Activated CD4-positive, alpha-beta T cell treated with anti-CD3 and anti-CD28 coated beads for 36 hours (primary cell): ENCODE results near the gene TLL1. TPM values are rescaled to one million over a fixed set of nuclear protein-coding genes. Genes with fewer than 3 reads are reported as not detected.

Experiments used
- ATAC-seq: fragments of 200-7000 bp; cut with Tn5 transposase; one replicate; pipeline ENCODE4 v1.10.0; 2021; ENCODE audit warnings: mild to moderate bottlenecking, moderate library complexity
- CTCF ChIA-PET: fragments of 350-600 bp; sonication (Branson Sonifier 250); formaldehyde crosslinking; loops from one replicate; lab custom pipeline; 2021; ENCODE audit warnings: antibody characterized with exemption; lab: Charles Lee
- POLR2A ChIA-PET: fragments of 350-600 bp; sonication (Branson Sonifier 250); formaldehyde crosslinking; loops from one replicate; lab custom pipeline; 2021; ENCODE audit warnings: antibody characterized with exemption, inconsistent platforms; lab: Charles Lee
- DNase-seq: peaks from one replicate; pipeline ENCODE4 v3.0.0-alpha.2; 2020
- H3K27ac Mint-ChIP-seq: one replicate; pipeline ENCODE4 v1.8.0; 2021; ENCODE audit warnings: mixed read lengths
- H3K27me3 Mint-ChIP-seq: one replicate; pipeline ENCODE4 v1.8.0; 2021; ENCODE audit warnings: mixed read lengths
- H3K36me3 Mint-ChIP-seq: one replicate; pipeline ENCODE4 v1.8.0; 2021; ENCODE audit warnings: low read depth, mixed read lengths
- H3K4me1 Mint-ChIP-seq: one replicate; pipeline ENCODE4 v1.8.0; 2021; ENCODE audit warnings: mixed read lengths
- H3K4me3 Mint-ChIP-seq: one replicate; pipeline ENCODE4 v1.8.0; 2021; ENCODE audit warnings: mild to moderate bottlenecking, moderate library complexity, mixed read lengths
- H3K9me3 Mint-ChIP-seq: one replicate; pipeline ENCODE4 v1.8.0; 2021; ENCODE audit warnings: low read depth, mixed read lengths
- intact Hi-C, 2 experiments: fragments of 100-400 bp; cut with DNase I in 1 of 2; cut with micrococcal nuclease in 1 of 2; formaldehyde crosslinking; loops; one replicate each; pipeline versions ENCODE4 v1.14.2 to v1.15.1; 2022 to 2024; cut with DNase I, micrococcal nuclease
- total RNA-seq, 2 experiments: library from RNA; stranded (reverse); gene quantifications; one replicate each; pipeline ENCODE4 v1.2.3, GENCODE V29; 2021

Gene TLL1
- total RNA-seq, 2 experiments from 2014 or later, result not detected

DNA sequence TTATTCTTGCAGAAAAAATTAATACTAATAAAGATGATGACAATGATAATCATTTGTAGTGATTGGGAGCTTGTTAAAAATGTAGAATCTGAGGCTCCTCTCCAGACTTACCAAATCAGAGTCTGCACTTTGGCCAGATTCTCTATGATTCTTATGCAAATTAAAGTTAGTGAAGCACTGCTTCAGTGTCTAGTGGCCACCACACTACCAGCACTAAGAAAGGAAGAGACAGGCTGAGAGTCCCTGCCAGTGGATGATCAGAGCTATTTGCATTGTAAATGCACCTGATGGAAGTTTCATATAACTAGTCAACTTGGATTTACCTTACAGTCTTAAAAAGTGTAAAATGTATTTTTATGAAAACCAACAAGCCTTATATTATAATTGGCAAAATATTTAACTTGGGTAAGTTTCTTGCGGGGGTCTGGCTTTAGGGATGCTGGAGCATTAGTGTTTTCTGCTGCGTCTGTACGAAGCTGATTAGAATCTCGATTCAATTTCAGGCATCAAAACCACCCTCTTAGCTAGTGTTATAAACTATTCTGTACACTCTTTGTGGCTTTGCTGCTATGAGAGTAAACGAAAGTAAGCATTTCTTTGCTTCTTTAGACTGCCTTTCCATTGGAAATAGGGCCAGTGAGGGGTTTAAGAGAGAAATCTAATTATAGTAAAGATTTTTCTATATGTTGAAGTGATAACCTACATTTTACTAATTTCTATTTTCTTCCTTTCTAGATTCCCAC is 114.1 kb downstream of the TLL1 start:
- Mint-ChIP-seq H3K36me3 (no peaks in the 10 kb centered on the region), H3K4me1 (no peaks in the 10 kb centered on the region), H3K4me3 (no peak overlapping the region), H3K27ac (no peak overlapping the region), H3K9me3 (no peaks in the 10 kb centered on the region), H3K27me3 (no peaks in the 10 kb centered on the region)
- CTCF ChIA-PET, result no interaction called here
- DNase-seq, result no peak
- no peak for ATAC-seq
- POLR2A ChIA-PET, result no interaction called here
- intact Hi-C loops, result no loop called here

DNA sequence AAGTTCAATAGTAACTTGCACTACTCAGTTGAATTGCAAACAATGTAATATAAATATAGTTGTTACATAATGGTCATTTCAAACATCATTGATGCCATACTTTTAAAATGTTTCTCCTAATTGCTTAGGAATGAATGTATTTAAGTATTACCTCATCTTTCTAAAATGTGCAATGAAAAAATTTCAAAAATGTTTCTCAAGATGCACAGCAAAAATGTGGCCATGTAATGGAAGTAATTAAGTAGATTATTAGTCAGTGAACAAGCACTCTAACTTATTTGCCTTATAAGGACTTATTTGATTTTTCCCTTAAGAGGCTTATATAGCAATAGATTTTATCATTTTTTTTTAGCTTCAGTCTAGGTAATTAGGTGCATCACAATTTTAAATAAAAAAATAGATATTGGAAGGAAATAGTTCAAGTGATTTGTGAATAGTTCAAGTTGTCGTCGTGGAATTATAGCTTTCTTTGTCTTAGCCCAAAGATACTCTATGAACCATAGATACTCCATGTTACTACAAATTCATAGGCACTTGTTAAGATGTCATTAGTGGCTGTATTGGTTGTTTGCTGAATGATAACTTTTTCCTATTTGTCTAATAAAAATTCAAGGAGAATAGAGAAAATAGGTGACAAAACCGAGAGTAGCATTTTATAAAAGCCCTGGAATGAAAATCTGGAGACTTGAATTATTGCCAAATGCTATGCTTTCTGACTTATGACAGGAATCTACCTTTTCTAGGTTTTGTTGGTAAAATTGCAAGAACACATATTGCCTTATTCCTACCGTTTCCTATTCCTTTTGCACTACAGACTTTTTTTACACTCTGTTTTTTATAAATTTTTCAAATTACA is 118.5 kb downstream of the TLL1 start:
- intact Hi-C loops, result no loop called here
- H3K27me3 Mint-ChIP-seq, result no peaks in the 10 kb centered on the region
- no peaks in the 10 kb centered on the region for H3K9me3 Mint-ChIP-seq
- ChIA-PET POLR2A (no interaction called here), CTCF (no interaction called here)
- H3K36me3 Mint-ChIP-seq, result no peaks in the 10 kb centered on the region
- H3K27ac Mint-ChIP-seq, result no peak overlapping the region
- H3K4me3 Mint-ChIP-seq, result no peak overlapping the region
- DNase-seq (no peak), ATAC-seq (no peak)
- H3K4me1 Mint-ChIP-seq, result no peaks in the 10 kb centered on the region

DNA sequence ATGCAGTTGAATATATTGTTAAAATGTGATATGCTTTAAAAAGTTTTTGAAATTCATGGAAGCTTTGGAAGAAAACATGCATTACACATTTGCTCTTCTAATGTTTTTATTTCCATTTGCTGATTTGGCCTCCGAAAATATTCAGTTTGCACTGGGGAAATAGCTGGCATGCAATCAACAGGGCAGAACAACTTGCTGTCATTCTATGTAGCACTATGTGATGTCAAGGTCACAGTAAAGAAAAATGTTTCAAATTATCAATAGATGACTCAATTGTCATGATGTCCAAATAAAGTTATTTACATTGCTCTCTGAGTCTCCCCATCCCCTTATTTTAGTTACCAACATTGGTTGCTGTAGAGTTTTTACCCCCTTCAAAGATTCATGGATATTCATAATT is 119.2 kb downstream of the TLL1 start:
- CTCF ChIA-PET, result no interaction called here
- Mint-ChIP-seq H3K27me3 (no peaks in the 10 kb centered on the region), H3K9me3 (no peaks in the 10 kb centered on the region), H3K4me3 (no peak overlapping the region), H3K27ac (no peak overlapping the region), H3K36me3 (no peaks in the 10 kb centered on the region), H3K4me1 (no peaks in the 10 kb centered on the region)
- intact Hi-C loops, result no loop called here
- POLR2A ChIA-PET, result no interaction called here
- no peak for ATAC-seq
- no peak for DNase-seq

DNA sequence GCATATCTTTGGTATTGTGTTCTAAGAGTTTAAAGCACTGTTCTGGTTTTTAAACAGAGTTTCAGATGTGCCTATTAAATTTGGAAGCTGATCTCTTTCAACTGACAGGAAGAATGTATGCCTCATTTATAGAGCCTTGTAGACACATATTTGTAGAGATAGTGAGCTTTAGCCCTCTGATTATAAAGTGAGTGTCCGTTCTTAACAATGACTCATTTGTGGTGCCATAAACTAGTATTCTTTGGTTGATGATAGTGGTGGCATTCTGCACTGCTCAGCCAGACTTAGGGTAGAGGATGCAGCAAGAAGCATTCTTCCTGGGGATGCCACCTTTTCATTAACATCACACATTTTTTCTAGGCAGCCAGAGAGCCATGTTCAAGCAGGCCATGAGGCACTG is 121.7 kb downstream of the TLL1 start:
- Mint-ChIP-seq H3K27me3 (no peaks in the 10 kb centered on the region), H3K27ac (no peak overlapping the region), H3K4me3 (no peak overlapping the region), H3K36me3 (no peaks in the 10 kb centered on the region), H3K9me3 (no peaks in the 10 kb centered on the region), H3K4me1 (no peaks in the 10 kb centered on the region)
- DNase-seq (no peak), ATAC-seq (no peak)
- ChIA-PET POLR2A (no interaction called here), CTCF (no interaction called here)
- intact Hi-C loops, result no loop called here

DNA sequence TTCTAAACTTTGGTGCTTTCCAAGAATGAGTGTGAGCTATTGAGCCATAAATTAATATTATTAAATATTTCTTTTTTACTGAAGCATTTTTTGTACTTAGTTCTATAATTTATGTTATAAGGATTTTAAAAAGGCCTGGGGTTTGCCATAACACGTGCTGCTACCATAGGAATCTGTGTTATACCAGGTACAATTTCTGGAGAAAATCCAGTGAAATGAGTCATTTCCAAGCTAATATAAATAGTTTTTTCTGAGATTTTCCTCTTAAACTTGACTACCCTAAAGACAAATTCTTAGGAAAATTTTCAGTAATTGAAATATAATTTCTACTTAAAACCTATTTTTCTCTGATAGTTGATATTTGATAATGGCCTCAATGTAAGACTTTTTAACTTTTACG is 130.8 kb downstream of the TLL1 start:
- no peak for ATAC-seq

DNA sequence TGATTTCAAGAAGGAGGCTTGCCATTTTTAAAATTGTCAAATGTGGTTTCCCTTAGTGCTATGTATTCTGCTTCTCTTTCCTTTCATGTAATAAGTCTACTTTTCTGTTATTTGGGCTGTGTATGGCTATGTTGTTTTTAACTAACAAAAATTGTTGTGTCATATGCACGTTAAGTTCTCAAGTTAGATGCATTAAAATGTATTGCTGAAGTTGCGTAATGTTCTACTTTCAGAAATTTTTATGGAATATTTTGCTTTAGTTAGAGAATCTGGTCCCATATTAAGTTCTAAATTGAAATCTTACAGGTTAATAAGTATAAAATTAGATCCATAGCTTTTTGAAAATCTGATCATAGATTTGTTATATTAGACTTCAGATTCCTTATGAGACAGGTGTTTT is 133.2 kb downstream of the TLL1 start:
- POLR2A ChIA-PET, result no interaction called here
- Mint-ChIP-seq H3K27me3 (no peaks in the 10 kb centered on the region), H3K27ac (no peak overlapping the region), H3K4me1 (no peaks in the 10 kb centered on the region), H3K4me3 (no peak overlapping the region), H3K9me3 (no peaks in the 10 kb centered on the region), H3K36me3 (no peaks in the 10 kb centered on the region)
- CTCF ChIA-PET, result no interaction called here
- ATAC-seq (no peak), DNase-seq (no peak)
- intact Hi-C loops, result no loop called here

More for the DNA sequence above, 130.8 kb downstream of the TLL1 start:
- intact Hi-C loops, result no loop called here
- no peak for DNase-seq
- no peaks in the 10 kb centered on the region for H3K9me3 Mint-ChIP-seq
- H3K27me3 Mint-ChIP-seq, result no peaks in the 10 kb centered on the region
- H3K4me1 Mint-ChIP-seq, result no peaks in the 10 kb centered on the region
- no peak overlapping the region for H3K4me3 Mint-ChIP-seq
- ChIA-PET POLR2A (no interaction called here), CTCF (no interaction called here)
- H3K27ac Mint-ChIP-seq, result no peak overlapping the region
- H3K36me3 Mint-ChIP-seq, result no peaks in the 10 kb centered on the region

DNA sequence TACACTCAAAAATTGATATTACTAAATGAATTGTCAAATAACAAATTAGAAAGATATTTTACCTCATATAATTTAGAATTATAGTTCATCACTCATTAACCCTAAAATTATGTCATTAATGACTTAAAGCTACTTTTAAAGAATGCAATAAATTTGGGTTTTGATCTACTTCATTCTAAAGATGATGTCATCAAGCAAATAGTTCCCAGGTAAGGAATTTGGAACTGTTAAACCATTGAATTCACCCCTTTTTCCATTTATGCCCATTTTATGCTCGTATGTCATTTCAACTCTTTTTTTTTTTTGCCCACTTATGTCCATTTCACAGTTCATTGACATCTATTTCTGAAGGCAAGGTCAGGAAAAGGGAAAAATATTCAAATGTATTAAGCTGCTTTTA is 135.5 kb downstream of the TLL1 start:
- POLR2A ChIA-PET, result no interaction called here
- ATAC-seq, result no peak
- CTCF ChIA-PET, result interaction anchor here (0.7 kb wide), 1 partner anchor 66 kb away, joined by 4 read pairs; no protein-coding TSS in a partner anchor

DNA sequence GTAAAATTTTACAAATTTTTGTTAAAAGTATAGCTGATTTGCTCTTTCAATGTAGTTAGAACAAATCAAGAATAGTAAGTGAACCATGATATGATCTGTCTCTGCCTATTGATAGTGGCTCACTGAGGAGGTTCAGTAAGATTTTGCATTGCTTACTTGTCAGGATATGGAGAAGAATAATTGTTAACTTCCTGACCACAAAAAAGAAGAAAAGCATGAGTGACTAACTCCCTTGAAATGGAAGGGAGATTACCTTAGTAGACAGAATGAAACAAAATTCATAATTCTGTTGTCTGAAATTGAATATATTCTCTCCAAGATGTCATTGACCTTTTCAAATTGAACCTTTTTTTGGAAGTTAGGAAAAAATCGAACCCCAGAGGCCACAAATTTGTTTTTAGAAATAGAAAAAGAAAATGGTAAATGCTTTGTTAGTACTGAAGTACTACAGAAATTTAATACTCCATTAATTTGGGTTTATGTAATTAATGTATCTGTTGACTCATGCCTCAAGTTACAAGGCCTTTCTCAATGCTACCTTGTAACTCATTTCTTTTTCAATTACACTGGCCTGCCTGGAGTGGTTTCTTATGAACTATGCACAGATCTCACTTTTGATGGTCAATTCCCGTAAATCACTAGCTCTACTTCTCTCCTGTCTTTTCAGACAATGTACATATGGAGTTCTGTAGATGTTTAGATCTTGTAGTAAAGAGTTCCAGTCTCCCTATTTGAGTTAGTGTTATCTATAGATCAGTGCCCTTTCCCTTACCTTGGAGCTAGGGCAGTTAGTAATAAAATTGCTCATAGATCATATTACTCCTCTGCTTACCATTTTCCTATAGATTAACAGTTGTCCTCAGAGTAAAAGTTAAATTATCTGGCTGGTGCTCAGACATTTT is 139.3 kb downstream of the TLL1 start:
- ChIA-PET CTCF (no interaction called here), POLR2A (no interaction called here)
- no peak for DNase-seq
- peaks cover 2% of the 10 kb centered on the region for H3K4me1 Mint-ChIP-seq
- no peaks in the 10 kb centered on the region for H3K36me3 Mint-ChIP-seq
- no peaks in the 10 kb centered on the region for H3K27me3 Mint-ChIP-seq
- H3K27ac Mint-ChIP-seq, result no peak overlapping the region
- intact Hi-C loops, result no loop called here
- ATAC-seq, result peak; percentile 42
- no peaks in the 10 kb centered on the region for H3K9me3 Mint-ChIP-seq
- no peak overlapping the region for H3K4me3 Mint-ChIP-seq

More for the DNA sequence above, 135.5 kb downstream of the TLL1 start:
- no peaks in the 10 kb centered on the region for H3K27me3 Mint-ChIP-seq
- DNase-seq, result no peak
- H3K27ac Mint-ChIP-seq, result no peak overlapping the region
- H3K4me3 Mint-ChIP-seq, result no peak overlapping the region
- intact Hi-C loops, result no loop called here
- no peaks in the 10 kb centered on the region for H3K9me3 Mint-ChIP-seq
- H3K36me3 Mint-ChIP-seq, result no peaks in the 10 kb centered on the region
- H3K4me1 Mint-ChIP-seq, result peaks cover 2% of the 10 kb centered on the region

DNA sequence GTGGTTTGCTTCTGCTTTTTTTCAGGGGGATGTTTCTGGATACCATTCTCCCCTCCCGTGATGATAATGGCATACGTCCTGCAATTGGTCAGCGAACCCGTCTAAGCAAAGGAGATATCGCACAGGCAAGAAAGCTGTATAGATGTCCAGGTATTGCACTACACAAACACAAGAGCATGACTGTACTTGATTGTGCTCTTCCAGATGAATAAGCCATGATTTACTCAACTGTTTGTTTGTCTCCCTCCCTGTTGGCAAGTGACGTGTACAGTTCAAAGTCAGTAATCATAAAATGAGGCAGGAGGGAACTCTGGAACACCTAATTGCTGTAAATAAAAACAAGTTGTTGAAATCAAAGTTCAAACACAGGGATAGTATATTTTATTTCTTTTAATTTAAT is 141.4 kb downstream of the TLL1 start:
- Mint-ChIP-seq H3K36me3 (no peaks in the 10 kb centered on the region), H3K9me3 (peaks cover 5% of the 10 kb centered on the region), H3K4me1 (peaks cover 2% of the 10 kb centered on the region), H3K27ac (no peak overlapping the region), H3K27me3 (no peaks in the 10 kb centered on the region), H3K4me3 (no peak overlapping the region)
- ChIA-PET POLR2A (no interaction called here), CTCF (no interaction called here)
- no peak for ATAC-seq
- intact Hi-C loops, result no loop called here
- no peak for DNase-seq

DNA sequence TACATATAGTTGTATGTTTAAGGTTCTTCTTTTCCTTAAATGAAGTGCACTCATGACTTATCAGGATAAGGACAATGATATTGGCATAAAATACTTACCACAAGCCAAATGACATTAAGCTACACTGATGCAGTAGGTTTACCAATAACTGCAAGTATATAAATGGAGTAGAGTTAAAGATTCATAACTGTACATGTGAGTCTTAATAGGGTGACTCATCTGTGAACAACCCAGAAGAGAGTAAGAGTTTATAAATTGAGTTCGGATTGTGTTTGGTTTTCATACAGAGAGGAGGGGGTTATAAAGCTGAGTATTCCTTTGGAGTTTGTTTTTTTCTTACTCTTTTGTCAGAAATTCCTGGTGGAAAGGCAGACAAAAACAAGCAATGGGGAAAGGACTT is 144.8 kb downstream of the TLL1 start:
- CTCF ChIA-PET, result no interaction called here
- Mint-ChIP-seq H3K9me3 (peaks cover 5% of the 10 kb centered on the region), H3K36me3 (no peaks in the 10 kb centered on the region), H3K27ac (no peak overlapping the region), H3K4me3 (no peak overlapping the region), H3K27me3 (no peaks in the 10 kb centered on the region), H3K4me1 (no peaks in the 10 kb centered on the region)
- POLR2A ChIA-PET, result no interaction called here
- intact Hi-C loops, result no loop called here
- ATAC-seq, result no peak
- no peak for DNase-seq

DNA sequence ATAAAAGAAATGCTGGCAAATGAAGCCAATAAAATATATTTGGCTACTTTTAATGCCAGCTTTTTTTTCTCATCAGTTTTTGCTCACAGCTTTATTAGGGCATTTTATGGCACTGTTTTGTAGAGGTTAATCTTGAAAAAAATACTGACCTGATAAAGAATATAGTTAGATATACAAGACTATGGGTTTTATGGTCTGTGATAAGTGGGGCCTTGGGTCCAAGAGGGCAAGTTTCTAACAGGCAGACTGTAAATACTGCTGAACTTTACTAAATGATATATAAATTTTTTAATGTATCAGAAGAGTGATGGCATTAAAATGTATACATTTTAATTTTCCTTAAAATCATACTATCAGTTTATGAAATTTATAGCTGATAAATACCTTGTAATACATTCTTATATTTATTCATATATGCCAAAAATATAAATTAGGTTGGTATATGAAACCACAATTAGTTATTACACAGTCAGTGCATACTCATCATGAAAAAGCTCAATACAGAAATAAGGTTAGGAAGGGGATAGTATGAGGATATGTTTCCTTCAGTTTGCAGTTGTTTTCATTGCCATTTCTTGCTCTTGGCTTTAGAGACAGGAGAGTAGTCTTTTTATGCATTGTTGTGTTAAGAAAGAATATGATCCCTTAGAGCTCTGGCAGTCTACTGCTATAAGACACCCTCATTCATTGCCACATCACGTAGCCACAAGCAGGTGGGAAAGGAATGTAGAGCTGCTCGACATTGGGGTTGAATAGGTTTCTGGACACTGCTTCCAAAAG is 146.6 kb downstream of the TLL1 start:
- Mint-ChIP-seq H3K9me3 (peaks cover 5% of the 10 kb centered on the region), H3K27me3 (no peaks in the 10 kb centered on the region), H3K4me3 (no peak overlapping the region), H3K4me1 (no peaks in the 10 kb centered on the region), H3K36me3 (no peaks in the 10 kb centered on the region), H3K27ac (no peak overlapping the region)
- DNase-seq, result no peak
- intact Hi-C loops, result no loop called here
- ATAC-seq, result no peak
- ChIA-PET POLR2A (no interaction called here), CTCF (no interaction called here)
